Neuronal stem cell (in vitro differentiated cells): ENCODE data around the gene ARPP21.
A peak's percentile ranks its signal among the peaks of the same experiment; 100 is the strongest.

Experiments used
- DNase-seq: peaks from one replicate; pipeline ENCODE4 v3.0.0-alpha.2; 2013; ENCODE audit warnings: low spot score
- H2AFZ ChIP-seq: one replicate; pipeline ENCODE4 v1.6.1; 2013; ENCODE audit warnings: mild to moderate bottlenecking, low read length, inconsistent platforms
- H2AK5ac ChIP-seq: 2 replicates; pipeline ENCODE4 v1.6.1; 2013; ENCODE audit warnings: low read depth, mild to moderate bottlenecking, inconsistent platforms, low read length, moderate library complexity, mixed read lengths
- H2BK120ac ChIP-seq: 2 replicates; pipeline ENCODE4 v1.6.1; 2013; ENCODE audit warnings: low read depth, mild to moderate bottlenecking, inconsistent platforms, low read length, moderate library complexity, mixed read lengths
- H2BK12ac ChIP-seq: one replicate; pipeline ENCODE4 v1.6.1; 2013; ENCODE audit warnings: low read length, inconsistent platforms
- H2BK15ac ChIP-seq: 2 replicates; pipeline ENCODE4 v1.6.1; 2013; ENCODE audit warnings: mild to moderate bottlenecking, low read length, inconsistent platforms, mixed read lengths
- H2BK5ac ChIP-seq: one replicate; pipeline ENCODE4 v1.6.1; 2013; ENCODE audit warnings: inconsistent platforms, mild to moderate bottlenecking, low read length, moderate library complexity
- H3K14ac ChIP-seq: one replicate; pipeline ENCODE4 v1.6.1; 2013; ENCODE audit warnings: low read length, inconsistent platforms
- H3K18ac ChIP-seq: 2 replicates; pipeline ENCODE4 v1.6.1; 2013; ENCODE audit warnings: low read length, inconsistent platforms
- H3K23ac ChIP-seq: 2 replicates; pipeline ENCODE4 v1.6.1; 2013; ENCODE audit warnings: low read depth, mild to moderate bottlenecking, mixed read lengths, low read length, inconsistent platforms; ENCODE audit not compliant: poor library complexity
- H3K27ac ChIP-seq: replicated peaks from 3 replicates; pipeline ENCODE4 v1.5.1; 2013; ENCODE audit warnings: low read length, inconsistent platforms
- H3K27me3 ChIP-seq, 3 experiments: 2 replicates each; pipeline ENCODE4 v1.6.1; 2013; ENCODE audit warnings: low read length in 3 of 3, mild to moderate bottlenecking in 2 of 3, inconsistent platforms in 1 of 3, low read depth in 1 of 3, mixed read lengths in 1 of 3, moderate library complexity in 1 of 3; ENCODE audit not compliant: control insufficient read depth in 3 of 3, insufficient read depth in 3 of 3
- H3K36me3 ChIP-seq, 2 donors: replicated peaks in 1 of 2; 2 replicates each; pipeline ENCODE4 v1.6.1; 2013; ENCODE audit warnings: low read length in 2 of 2; ENCODE audit not compliant: control insufficient read depth in 2 of 2, insufficient read depth in 2 of 2
- H3K4ac ChIP-seq: 2 replicates; pipeline ENCODE4 v1.6.1; 2013; ENCODE audit warnings: inconsistent platforms, mild to moderate bottlenecking, low read length, moderate library complexity
- H3K4me1 ChIP-seq, 2 donors: 1 replicate in 1 of 2; 2 replicates in 1 of 2; pipeline ENCODE4 v1.6.1; 2013; ENCODE audit warnings: low read length in 2 of 2, low read depth in 1 of 2; ENCODE audit not compliant: control insufficient read depth in 2 of 2, insufficient read depth in 1 of 2
- H3K4me2 ChIP-seq: one replicate; pipeline ENCODE4 v1.6.1; 2013; ENCODE audit warnings: mild to moderate bottlenecking, low read length, inconsistent platforms; ENCODE audit not compliant: insufficient read depth, poor library complexity, severe bottlenecking
- H3K4me3 ChIP-seq, 2 donors: 2 replicates each; pipeline ENCODE4 v1.5.1; 2013; ENCODE audit warnings: low read length in 2 of 2, mild to moderate bottlenecking in 2 of 2, inconsistent platforms in 1 of 2, moderate library complexity in 1 of 2
- H3K79me1 ChIP-seq: one replicate; pipeline ENCODE4 v1.6.1; 2013; ENCODE audit warnings: low read depth, mild to moderate bottlenecking, inconsistent platforms, low read length, moderate library complexity
- H3K9ac ChIP-seq: one replicate; pipeline ENCODE4 v1.6.1; 2013; ENCODE audit warnings: mild to moderate bottlenecking, low read depth, low read length, inconsistent platforms; ENCODE audit not compliant: poor library complexity
- H3K9me3 ChIP-seq, 2 donors: replicated peaks in 1 of 2; 2 replicates each; pipeline versions ENCODE3 to v1.6.1; 2013; ENCODE audit warnings: low read length in 2 of 2, mild to moderate bottlenecking in 2 of 2, inconsistent platforms in 1 of 2, low read depth in 1 of 2, mixed read lengths in 1 of 2, moderate library complexity in 1 of 2; ENCODE audit not compliant: control insufficient read depth in 2 of 2, insufficient read depth in 1 of 2
- H4K8ac ChIP-seq: one replicate; pipeline ENCODE4 v1.6.1; 2013; ENCODE audit warnings: low read depth, mild to moderate bottlenecking, inconsistent platforms, low read length, moderate library complexity
- H4K91ac ChIP-seq: one replicate; pipeline ENCODE4 v1.6.1; 2013; ENCODE audit warnings: low read length, low read depth, mild to moderate bottlenecking, inconsistent platforms; ENCODE audit not compliant: poor library complexity
- WGBS, 2 donors: extraction: QIAGEN DNeasy Blood & Tissue Kit; methylation state at CpG; one replicate each; pipeline ENCODE4 v1.1.7; 2013; ENCODE audit warnings: missing lambda C conversion rate in 2 of 2, mixed read lengths in 1 of 2; ENCODE audit not compliant: insufficient read length in 2 of 2, insufficient replicate concordance in 1 of 2; ENCODE audit errors: extremely low coverage in 2 of 2; 5-methylcytosine and 5-hydroxymethylcytosine counted together

The ARPP21 gene

GRCh38 chr3:35658686-35659085, 19.4 kb downstream of the ARPP21 start:
- WGBS, 2 donors: no CpG with 5 or more reads among the region's 1 CpG
- Histone ChIP-seq H3K27ac (no peak overlapping the region), H3K36me3 (no peaks in the 10 kb centered on the region)

GRCh38 chr3:35659768-35660167, 20.4 kb downstream of the ARPP21 start:
- no peaks in the 10 kb centered on the region for H3K4me1 ChIP-seq
- H3K4ac ChIP-seq: no peak overlapping the region
- no peak overlapping the region for H3K9ac ChIP-seq
- no peak for DNase-seq
- no peak overlapping the region for H2AK5ac ChIP-seq
- no peak overlapping the region for H2BK120ac ChIP-seq
- no peak overlapping the region for H3K14ac ChIP-seq
- H2BK5ac ChIP-seq: no peak overlapping the region
- no peak overlapping the region for H3K18ac ChIP-seq
- no peak overlapping the region for H2BK12ac ChIP-seq
- H3K79me1 ChIP-seq: no peaks in the 10 kb centered on the region
- no peak overlapping the region for H3K23ac ChIP-seq
- no peak overlapping the region for H3K4me3 ChIP-seq
- H4K91ac ChIP-seq: no peak overlapping the region
- H4K8ac ChIP-seq: no peak overlapping the region
- no peak overlapping the region for H3K27ac ChIP-seq
- H3K36me3 ChIP-seq: no peaks in the 10 kb centered on the region
- no peaks in the 10 kb centered on the region for H3K9me3 ChIP-seq
- no peaks in the 10 kb centered on the region for H3K27me3 ChIP-seq
- no peak overlapping the region for H3K4me2 ChIP-seq
- H2BK15ac ChIP-seq: no peak overlapping the region
- H2AFZ ChIP-seq: no peak overlapping the region

More at GRCh38 chr3:35658686-35659085, 19.4 kb downstream of the ARPP21 start:
- Histone ChIP-seq H3K9ac (no peak overlapping the region), H2BK12ac (no peak overlapping the region), H2AK5ac (no peak overlapping the region), H2BK120ac (no peak overlapping the region), H3K23ac (no peak overlapping the region), H3K27me3 (no peaks in the 10 kb centered on the region), H4K91ac (no peak overlapping the region), H3K18ac (no peak overlapping the region), H3K4me2 (no peak overlapping the region), H3K4me3 (no peak overlapping the region), H2BK5ac (no peak overlapping the region), H3K14ac (no peak overlapping the region), H3K4ac (no peak overlapping the region), H3K79me1 (no peaks in the 10 kb centered on the region), H3K4me1 (no peaks in the 10 kb centered on the region), H2BK15ac (no peak overlapping the region), H2AFZ (no peak overlapping the region), H4K8ac (no peak overlapping the region), H3K9me3 (no peaks in the 10 kb centered on the region)
- no peak for DNase-seq

GRCh38 chr3:35663471-35663870, 24.1 kb downstream of the ARPP21 start:
- Histone ChIP-seq H3K36me3 (no peaks in the 10 kb centered on the region), H3K23ac (no peak overlapping the region), H3K4me2 (no peak overlapping the region), H3K79me1 (no peaks in the 10 kb centered on the region), H2BK15ac (no peak overlapping the region), H3K27ac (no peak overlapping the region), H3K9ac (no peak overlapping the region), H3K4ac (no peak overlapping the region), H2AFZ (no peak overlapping the region), H3K14ac (no peak overlapping the region), H3K9me3 (no peaks in the 10 kb centered on the region), H4K91ac (no peak overlapping the region), H2BK5ac (no peak overlapping the region), H2BK12ac (no peak overlapping the region), H3K18ac (no peak overlapping the region), H4K8ac (no peak overlapping the region), H2AK5ac (no peak overlapping the region), H3K4me3 (no peak overlapping the region), H3K27me3 (no peaks in the 10 kb centered on the region), H2BK120ac (no peak overlapping the region), H3K4me1 (no peaks in the 10 kb centered on the region)
- WGBS, 2 donors: no CpG with 5 or more reads among the region's 10 CpGs
- DNase-seq: no peak

DNA sequence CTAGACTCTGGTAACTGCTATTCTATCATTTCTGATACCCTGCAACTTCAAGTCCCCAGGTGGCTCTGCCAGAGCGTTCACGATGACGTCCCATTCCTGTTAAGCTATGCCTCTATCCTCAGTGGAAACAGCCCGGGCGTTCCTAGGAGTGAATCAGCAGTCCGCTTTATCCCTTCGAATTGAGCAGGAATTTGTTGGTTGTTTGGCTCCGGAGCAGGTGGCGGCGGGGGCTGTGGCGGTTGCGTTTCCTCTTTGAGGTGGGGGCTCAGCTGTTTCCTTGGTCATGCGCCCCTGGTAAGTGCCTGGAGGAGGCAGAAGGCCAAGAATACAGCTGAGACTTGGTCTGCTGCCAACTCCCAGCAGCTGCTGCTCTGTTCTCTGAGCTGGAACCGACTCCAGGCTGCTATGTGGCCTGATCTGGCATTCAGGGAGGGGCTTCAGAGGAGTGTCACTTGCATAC, 25.2 kb downstream of the ARPP21 start:
- Histone ChIP-seq H3K23ac (no peak overlapping the region), H2BK5ac (no peak overlapping the region), H2BK120ac (no peak overlapping the region), H2AK5ac (no peak overlapping the region), H3K27me3 (no peaks in the 10 kb centered on the region), H4K91ac (no peak overlapping the region), H3K4me2 (no peak overlapping the region), H2BK15ac (no peak overlapping the region), H3K36me3 (no peaks in the 10 kb centered on the region), H3K27ac (no peak overlapping the region), H2AFZ (peak overlapping the region; percentile 83), H3K4me1 (no peaks in the 10 kb centered on the region), H3K18ac (peak overlapping the region; percentile 68), H2BK12ac (no peak overlapping the region), H3K79me1 (no peaks in the 10 kb centered on the region), H3K4me3 (no peak overlapping the region), H3K4ac (no peak overlapping the region), H3K9ac (no peak overlapping the region), H3K14ac (no peak overlapping the region), H3K9me3 (no peaks in the 10 kb centered on the region), H4K8ac (no peak overlapping the region)
- no peak for DNase-seq
- WGBS, 2 donors: no CpG with 5 or more reads among the region's 14 CpGs
